CD4-positive, alpha-beta T cell (primary cell): ENCODE data around the gene NUDT22. TPM values are rescaled to one million over a fixed set of nuclear protein-coding genes. Genes with fewer than 3 reads are reported as not detected.
"Not testable (repeated sequence)": the region's sequence is repeated elsewhere in the genome, so short reads cannot be mapped to it uniquely, and the experiment has no call there.

Experiments used
- ATAC-seq: fragments of 200-7000 bp; cut with Tn5 transposase; one replicate; pipeline ENCODE4 v1.10.0; 2022; ENCODE audit warnings: mild to moderate bottlenecking; ENCODE audit not compliant: poor library complexity
- CTCF ChIA-PET: fragments of 350-600 bp; sonication (Branson Sonifier 250); formaldehyde crosslinking; loops from one replicate; lab custom pipeline; 2021; ENCODE audit warnings: antibody characterized with exemption, inconsistent platforms; lab: Charles Lee
- POLR2A ChIA-PET: fragments of 350-600 bp; sonication (Branson Sonifier 250); formaldehyde crosslinking; loops from one replicate; lab custom pipeline; 2021; ENCODE audit warnings: antibody characterized with exemption, inconsistent platforms; lab: Charles Lee
- DNase-seq, 14 experiments: peaks; one replicate each; pipeline ENCODE4 v3.0.0-alpha.2; 2013 to 2020; ENCODE audit warnings: mixed read lengths in 2 of 14
- H3K27ac ChIP-seq, 2 donors: one replicate each; pipeline versions ENCODE4 v1.5.1 to v1.7.0; 2013; ENCODE audit warnings: low read length in 2 of 2, low read depth in 1 of 2, mild to moderate bottlenecking in 1 of 2
- H3K27me3 ChIP-seq, 2 experiments: 1 replicate in 1 of 2; 2 replicates in 1 of 2; pipeline versions ENCODE4 v1.6.1 to v1.7.0; 2013; ENCODE audit warnings: low read length in 2 of 2, control low read depth in 1 of 2, mild to moderate bottlenecking in 1 of 2, moderate library complexity in 1 of 2; ENCODE audit not compliant: insufficient read depth in 2 of 2, control insufficient read depth in 1 of 2
- H3K36me3 ChIP-seq: one replicate; pipeline ENCODE4 v1.6.1; 2013; ENCODE audit warnings: low read length, control low read depth; ENCODE audit not compliant: insufficient read depth
- H3K4me1 ChIP-seq: one replicate; pipeline ENCODE4 v1.6.1; 2013; ENCODE audit warnings: low read length, control low read depth; ENCODE audit not compliant: insufficient read depth
- H3K4me3 ChIP-seq: one replicate; pipeline ENCODE4 v1.5.1; 2013; ENCODE audit warnings: mild to moderate bottlenecking, low read length, moderate library complexity
- H3K9me3 ChIP-seq, 2 experiments: 1 replicate in 1 of 2; 2 replicates in 1 of 2; pipeline versions ENCODE4 v1.6.1 to v1.7.0; 2013; ENCODE audit warnings: low read length in 2 of 2, mild to moderate bottlenecking in 2 of 2, control low read depth in 1 of 2, moderate library complexity in 1 of 2; ENCODE audit not compliant: control insufficient read depth in 1 of 2, insufficient read depth in 1 of 2
- H3K27ac Mint-ChIP-seq: one replicate; pipeline ENCODE4 v1.8.0; 2020; ENCODE audit warnings: mixed read lengths
- H3K27me3 Mint-ChIP-seq: one replicate; pipeline ENCODE4 v1.8.0; 2021; ENCODE audit warnings: mixed read lengths
- H3K36me3 Mint-ChIP-seq: one replicate; pipeline ENCODE4 v1.8.0; 2021; ENCODE audit warnings: low read depth, mixed read lengths
- H3K4me1 Mint-ChIP-seq: one replicate; pipeline ENCODE4 v1.8.0; 2021; ENCODE audit warnings: low read depth, mixed read lengths
- H3K4me3 Mint-ChIP-seq: one replicate; pipeline ENCODE4 v1.8.0; 2020; ENCODE audit warnings: mild to moderate bottlenecking, mixed read lengths
- H3K9me3 Mint-ChIP-seq: one replicate; pipeline ENCODE4 v1.8.0; 2020; ENCODE audit warnings: mixed read lengths
- intact Hi-C, 2 experiments: fragments of 100-400 bp; cut with DNase I in 1 of 2; cut with micrococcal nuclease in 1 of 2; formaldehyde crosslinking; loops; one replicate each; pipeline versions ENCODE4 v1.15.1 to v1.9.0; 2023 to 2025; cut with DNase I, micrococcal nuclease
- total RNA-seq, 174 experiments: library from RNA in 2 of 174; stranded (reverse) in 2 of 174; gene quantifications; one replicate each; pipeline ENCODE4 v1.2.3 and lab custom pipeline; 2021 to 2026
- TF ChIP-seq, protein P1 (sequence below): fragments of 200-600 bp; IDR thresholded peaks from one replicate; pipeline ENCODE4 v1.8.0; 2022; ENCODE audit warnings: antibody characterized with exemption, mild to moderate bottlenecking

Gene NUDT22
- total RNA-seq, 2 experiments from 2014 or later = 26.8 to 26.9 TPM

DNA sequence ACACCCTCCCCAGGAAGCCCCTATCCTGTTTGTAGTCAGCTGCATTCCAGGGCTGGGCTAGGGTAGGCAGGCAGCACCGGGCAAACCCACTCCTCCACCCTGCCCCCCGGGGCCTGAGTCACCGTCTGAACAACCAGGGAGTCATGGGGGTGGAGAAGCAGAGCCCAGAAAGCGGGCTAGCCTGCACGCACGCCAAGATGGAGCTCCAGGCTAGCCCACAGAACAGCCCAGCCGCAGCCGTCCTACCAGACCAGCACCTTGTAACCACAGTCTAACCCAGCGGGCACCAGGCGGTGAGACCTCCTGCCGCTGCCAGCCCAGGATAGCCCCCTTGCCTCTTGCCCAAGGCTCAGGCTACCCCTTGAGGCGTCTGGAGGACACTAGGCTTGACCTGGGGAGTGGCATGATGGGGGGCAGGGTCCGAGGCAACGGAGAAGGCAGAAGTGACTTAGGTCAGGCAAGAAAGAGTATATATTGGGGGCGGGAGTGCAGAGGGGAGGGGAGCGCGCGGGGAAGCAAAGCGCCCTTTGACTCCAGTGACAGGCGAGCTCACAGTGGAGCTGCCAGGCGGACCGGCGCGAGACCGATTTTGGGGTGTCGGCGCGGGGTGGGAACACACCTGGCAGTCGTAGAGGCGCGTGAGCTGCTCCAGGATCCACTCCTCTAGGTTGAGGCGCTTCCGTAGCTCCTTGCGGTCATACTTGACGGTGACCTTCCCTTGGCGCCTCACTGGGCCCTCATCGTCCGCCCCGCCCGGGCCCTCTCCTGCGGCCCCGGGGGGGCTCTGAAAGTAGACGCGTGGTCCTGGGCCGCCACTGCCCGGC is 19.9 kb downstream of the NUDT22 start:
- H3K4me1 ChIP-seq = peaks cover 59% of the 10 kb centered on the region
- TF ChIP-seq, protein P1, sequence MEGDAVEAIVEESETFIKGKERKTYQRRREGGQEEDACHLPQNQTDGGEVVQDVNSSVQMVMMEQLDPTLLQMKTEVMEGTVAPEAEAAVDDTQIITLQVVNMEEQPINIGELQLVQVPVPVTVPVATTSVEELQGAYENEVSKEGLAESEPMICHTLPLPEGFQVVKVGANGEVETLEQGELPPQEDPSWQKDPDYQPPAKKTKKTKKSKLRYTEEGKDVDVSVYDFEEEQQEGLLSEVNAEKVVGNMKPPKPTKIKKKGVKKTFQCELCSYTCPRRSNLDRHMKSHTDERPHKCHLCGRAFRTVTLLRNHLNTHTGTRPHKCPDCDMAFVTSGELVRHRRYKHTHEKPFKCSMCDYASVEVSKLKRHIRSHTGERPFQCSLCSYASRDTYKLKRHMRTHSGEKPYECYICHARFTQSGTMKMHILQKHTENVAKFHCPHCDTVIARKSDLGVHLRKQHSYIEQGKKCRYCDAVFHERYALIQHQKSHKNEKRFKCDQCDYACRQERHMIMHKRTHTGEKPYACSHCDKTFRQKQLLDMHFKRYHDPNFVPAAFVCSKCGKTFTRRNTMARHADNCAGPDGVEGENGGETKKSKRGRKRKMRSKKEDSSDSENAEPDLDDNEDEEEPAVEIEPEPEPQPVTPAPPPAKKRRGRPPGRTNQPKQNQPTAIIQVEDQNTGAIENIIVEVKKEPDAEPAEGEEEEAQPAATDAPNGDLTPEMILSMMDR = no peak
- H3K27me3 ChIP-seq = no peaks in the 10 kb centered on the region
- Mint-ChIP-seq H3K36me3 (peaks cover 19% of the 10 kb centered on the region), H3K4me3 (peak overlapping the region; percentile 94), H3K27me3 (no peaks in the 10 kb centered on the region), H3K4me1 (peaks cover 42% of the 10 kb centered on the region), H3K9me3 (no peaks in the 10 kb centered on the region), H3K27ac (peak overlapping the region; percentile 82)
- ChIA-PET CTCF (interaction anchor here (0.6 to 3.9 kb wide), 9 partner anchors 11 to 60 kb away, joined by 3 to 15 read pairs (median 8); partner anchors contain the start of genes NUDT22, STIP1 and TRPT1), POLR2A (interaction anchor here (0.6 to 6.2 kb wide), 17 partner anchors 10 to 1391 kb away, joined by 3 to 65 read pairs (median 5); partner anchors contain the start of genes BAD, DNAJC4, ESRRA and FERMT3)
- H3K9me3 ChIP-seq = no peaks in the 10 kb centered on the region
- intact Hi-C loops = no loop called here
- ATAC-seq (no peak), DNase-seq (peak; percentile 20 to 89 (median 64))
- peak overlapping the region in 1 of 2 donors; percentile 48 for H3K27ac ChIP-seq
- peak overlapping the region; percentile 64 for H3K4me3 ChIP-seq
- H3K36me3 ChIP-seq = peaks cover 10% of the 10 kb centered on the region

DNA sequence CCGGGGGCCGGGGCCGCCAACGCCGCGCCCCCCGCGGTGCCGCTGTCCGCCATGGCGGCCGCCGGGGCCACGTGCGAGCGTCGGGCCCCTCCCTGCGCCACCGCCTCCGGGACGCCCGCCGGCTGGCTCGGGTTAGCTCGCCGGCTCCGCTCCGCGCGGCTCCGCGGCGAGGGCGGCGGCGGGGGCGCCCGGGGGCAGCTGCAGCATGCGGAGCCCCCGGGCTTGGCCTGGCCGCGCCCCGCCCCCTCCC is 20.5 kb downstream of the NUDT22 start:
- DNase-seq, H3K9me3 Mint-ChIP-seq, H3K27ac ChIP-seq, intact Hi-C loops, H3K27me3 Mint-ChIP-seq, H3K9me3 ChIP-seq, H3K27me3 ChIP-seq: not testable (repeated sequence)
- ChIA-PET POLR2A (interaction anchor here (0.8 to 6.2 kb wide), 12 partner anchors 14 to 261 kb away, joined by 3 to 65 read pairs (median 13); partner anchors contain the start of genes BAD, ESRRA, FERMT3 and GPR137), CTCF (interaction anchor here (1.0 to 3.9 kb wide), 8 partner anchors 12 to 61 kb away, joined by 3 to 15 read pairs (median 9); partner anchors contain the start of genes NUDT22, STIP1 and TRPT1)
- Mint-ChIP-seq H3K27ac (peak overlapping the region; percentile 42), H3K4me3 (peak overlapping the region; percentile 91), H3K36me3 (peaks cover 14% of the 10 kb centered on the region), H3K4me1 (peaks cover 36% of the 10 kb centered on the region)
- H3K4me3 ChIP-seq = peak overlapping the region; percentile 90
- peak; percentile 19 for ATAC-seq
- H3K36me3 ChIP-seq = peaks cover 10% of the 10 kb centered on the region
- H3K4me1 ChIP-seq = peaks cover 61% of the 10 kb centered on the region

DNA sequence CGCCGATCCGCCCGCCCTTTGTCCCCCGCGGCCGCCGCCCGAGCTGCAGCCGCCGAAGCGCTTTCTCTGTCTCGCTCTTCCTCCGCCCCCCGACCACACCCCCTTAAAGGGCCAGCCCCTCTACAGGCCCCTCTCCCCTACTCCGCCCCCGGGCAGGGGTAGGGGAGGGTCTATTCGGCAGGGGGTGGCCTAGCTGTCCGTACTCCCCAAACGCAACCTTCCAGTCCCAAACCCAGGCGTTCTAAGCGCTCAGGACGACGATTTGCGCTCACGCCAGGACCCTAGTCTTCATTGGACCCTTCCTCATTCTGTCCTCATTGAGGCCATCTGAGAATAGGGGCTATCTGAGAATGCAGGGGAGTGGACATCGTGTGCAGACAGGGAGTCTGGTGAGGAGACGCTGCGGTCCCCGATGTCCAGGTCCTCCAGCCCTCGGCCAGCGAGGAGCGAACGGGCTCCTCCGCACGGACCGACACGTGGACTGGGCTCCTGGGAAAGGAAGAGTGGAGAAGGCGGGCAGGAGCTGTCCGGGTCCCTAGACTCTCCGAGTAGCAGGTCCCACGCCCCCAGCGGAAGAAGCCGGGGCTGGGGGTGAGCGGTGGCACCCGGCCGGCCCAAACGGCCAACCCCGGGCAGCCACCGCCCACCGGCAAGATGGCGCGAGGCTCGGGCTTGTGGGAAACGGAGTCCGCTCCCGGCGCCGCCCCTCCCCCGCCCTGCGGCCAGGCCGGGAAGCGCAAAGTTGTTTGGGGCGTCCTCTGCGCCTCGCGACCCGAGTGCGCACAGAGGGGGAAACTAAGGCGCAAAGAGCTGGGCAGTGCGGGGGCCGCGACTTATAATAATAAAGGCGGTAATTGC is 21.0 kb downstream of the NUDT22 start, which contains the start of gene PPP1R14B:
Gene PPP1R14B (minus strand): TSS at position 73 of the 858 bp plus-strand sequence. CDS start 270 bp downstream, outside the sequence.
- POLR2A ChIA-PET = interaction anchor here (0.8 to 6.2 kb wide), 12 partner anchors 14 to 261 kb away, joined by 3 to 65 read pairs (median 13); partner anchors contain the start of genes BAD, ESRRA, FERMT3 and GPR137
- Mint-ChIP-seq H3K4me1 (peaks cover 41% of the 10 kb centered on the region), H3K27ac (peak within 1 kb of the TSS; percentile 82), H3K27me3 (no peaks in the 10 kb centered on the region), H3K4me3 (peak within 1 kb of the TSS; percentile 94), H3K36me3 (peaks cover 12% of the 10 kb centered on the region), H3K9me3 (no peaks in the 10 kb centered on the region)
- DNase-seq (peak; percentile 60 to 89 (median 76)), ATAC-seq (peak; percentile 63)
- Histone ChIP-seq H3K36me3 (peaks cover 10% of the 10 kb centered on the region), H3K27ac (peak within 1 kb of the TSS; percentile 48 to 57), H3K9me3 (no peaks in the 10 kb centered on the region), H3K27me3 (no peaks in the 10 kb centered on the region), H3K4me3 (peak within 1 kb of the TSS; percentile 90), H3K4me1 (peaks cover 61% of the 10 kb centered on the region)
- TF ChIP-seq, protein P1 = no peak
- intact Hi-C loops = loop anchor here (1.0 kb wide), 2 partner anchors 22 to 23 kb away; no protein-coding TSS in a partner anchor
- CTCF ChIA-PET = interaction anchor here (1.0 to 3.9 kb wide), 7 partner anchors 12 to 61 kb away, joined by 3 to 15 read pairs (median 8); partner anchors contain the start of genes NUDT22, STIP1 and TRPT1
